AG09309 (cell line): ENCODE data around the gene TPM1.

Experiments
- DNase-seq: peaks from one replicate; pipeline ENCODE4 v3.0.0-alpha.2; 2010; ENCODE audit warnings: low read depth
- H3K4me3 ChIP-seq: 2 replicates; pipeline ENCODE4 v1.5.1; 2011; ENCODE audit warnings: mild to moderate bottlenecking, low read depth, low read length, moderate library complexity; ENCODE audit not compliant: control insufficient read depth
- TF ChIP-seq, protein P1 (sequence below): IDR thresholded peaks from 2 replicates; pipeline ENCODE4 v1.5.1; 2011; ENCODE audit warnings: mild to moderate bottlenecking, low read depth, low read length, inconsistent platforms; ENCODE audit not compliant: insufficient read depth, control insufficient read depth; ENCODE audit errors: missing control alignments

TPM1 gene

DNA sequence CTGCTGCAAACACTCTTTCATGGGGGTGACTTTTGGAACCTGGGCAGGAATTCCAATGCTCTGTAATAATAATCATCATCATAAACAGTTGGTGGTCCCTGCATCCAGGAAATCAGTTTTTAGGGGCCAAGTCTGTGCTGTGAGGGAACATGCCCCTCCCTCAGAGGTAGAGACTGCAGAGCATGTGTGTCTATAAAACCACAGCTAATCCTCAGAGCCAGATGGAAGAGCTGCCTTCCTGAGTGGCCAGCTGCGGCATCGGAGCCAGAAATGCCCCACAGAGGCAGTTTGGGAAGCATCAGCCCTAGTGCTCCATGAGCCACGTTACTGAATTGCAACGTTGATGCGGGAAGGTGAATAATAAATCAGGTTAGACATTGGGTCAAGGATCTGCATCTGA is 12.9 kb upstream of the TPM1 start:
- no peak overlapping the region for H3K4me3 ChIP-seq
- no peak for DNase-seq
- TF ChIP-seq, protein P1, sequence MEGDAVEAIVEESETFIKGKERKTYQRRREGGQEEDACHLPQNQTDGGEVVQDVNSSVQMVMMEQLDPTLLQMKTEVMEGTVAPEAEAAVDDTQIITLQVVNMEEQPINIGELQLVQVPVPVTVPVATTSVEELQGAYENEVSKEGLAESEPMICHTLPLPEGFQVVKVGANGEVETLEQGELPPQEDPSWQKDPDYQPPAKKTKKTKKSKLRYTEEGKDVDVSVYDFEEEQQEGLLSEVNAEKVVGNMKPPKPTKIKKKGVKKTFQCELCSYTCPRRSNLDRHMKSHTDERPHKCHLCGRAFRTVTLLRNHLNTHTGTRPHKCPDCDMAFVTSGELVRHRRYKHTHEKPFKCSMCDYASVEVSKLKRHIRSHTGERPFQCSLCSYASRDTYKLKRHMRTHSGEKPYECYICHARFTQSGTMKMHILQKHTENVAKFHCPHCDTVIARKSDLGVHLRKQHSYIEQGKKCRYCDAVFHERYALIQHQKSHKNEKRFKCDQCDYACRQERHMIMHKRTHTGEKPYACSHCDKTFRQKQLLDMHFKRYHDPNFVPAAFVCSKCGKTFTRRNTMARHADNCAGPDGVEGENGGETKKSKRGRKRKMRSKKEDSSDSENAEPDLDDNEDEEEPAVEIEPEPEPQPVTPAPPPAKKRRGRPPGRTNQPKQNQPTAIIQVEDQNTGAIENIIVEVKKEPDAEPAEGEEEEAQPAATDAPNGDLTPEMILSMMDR = no peak

DNA sequence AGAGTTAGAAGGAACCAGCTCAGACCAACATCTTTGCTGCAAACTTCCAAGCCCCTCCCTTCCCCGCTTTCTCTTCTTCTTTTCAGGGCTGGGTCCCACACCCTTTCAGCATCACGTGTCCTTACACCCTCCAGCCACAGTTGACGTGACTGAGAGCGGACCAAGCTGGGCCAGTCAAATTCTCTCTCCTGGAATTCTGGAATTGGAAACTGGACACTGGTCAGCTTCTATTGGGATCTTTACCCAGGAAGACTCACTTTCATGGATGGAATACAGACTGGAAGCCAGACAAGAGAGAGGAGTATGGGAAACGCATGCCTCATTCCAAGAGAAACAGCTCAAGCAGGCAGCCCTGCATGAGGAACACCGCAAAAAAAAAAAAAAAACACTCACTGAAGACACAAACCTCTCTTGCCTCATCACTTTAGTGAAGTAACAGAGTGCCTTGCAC is 12.4 kb upstream of the TPM1 start:
- TF ChIP-seq, protein P1 = no peak
- no peak for DNase-seq
- no peak overlapping the region for H3K4me3 ChIP-seq

DNA sequence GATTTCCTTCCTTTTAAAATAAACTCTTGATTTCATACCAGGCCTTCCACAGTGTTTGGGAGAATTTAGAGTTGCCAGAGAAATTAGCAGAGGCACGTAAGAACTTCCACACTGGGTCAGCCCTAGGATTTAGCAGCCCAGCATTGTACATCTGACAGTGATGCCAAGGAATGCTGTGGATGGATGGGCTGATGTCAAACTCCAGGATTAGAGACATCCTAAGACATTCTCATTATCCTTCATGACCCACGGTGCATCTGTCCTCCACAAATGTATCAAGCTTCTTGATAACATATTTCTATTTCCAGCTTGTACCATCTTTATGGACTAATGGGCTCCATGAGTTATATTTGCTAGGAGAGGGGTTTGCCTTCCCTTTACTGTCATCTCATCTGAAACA is 8.0 kb upstream of the TPM1 start:
- DNase-seq = no peak
- H3K4me3 ChIP-seq = no peak overlapping the region
- TF ChIP-seq, protein P1 = no peak

DNA sequence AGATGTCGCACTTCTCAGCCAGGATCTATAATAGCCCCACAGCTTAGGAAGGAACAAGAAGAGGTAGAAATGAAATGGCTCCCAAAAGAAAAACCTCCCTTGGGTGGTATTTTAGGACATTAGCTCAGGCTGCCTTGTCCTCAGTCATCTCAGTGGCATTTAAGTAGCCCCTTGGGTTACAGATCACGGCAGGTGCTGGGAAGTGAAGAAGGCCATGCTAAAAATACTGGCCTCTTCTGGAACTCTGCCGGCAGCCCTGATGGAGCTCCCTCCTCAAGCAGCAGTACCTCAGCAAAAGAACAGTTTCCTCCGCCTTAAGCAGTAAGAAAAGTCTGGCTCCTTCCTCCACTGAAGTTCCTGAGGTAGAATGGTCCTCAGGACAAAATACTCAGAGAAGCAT is 7.3 kb upstream of the TPM1 start:
- no peak for DNase-seq
- TF ChIP-seq, protein P1 = no peak
- H3K4me3 ChIP-seq = no peak overlapping the region

DNA sequence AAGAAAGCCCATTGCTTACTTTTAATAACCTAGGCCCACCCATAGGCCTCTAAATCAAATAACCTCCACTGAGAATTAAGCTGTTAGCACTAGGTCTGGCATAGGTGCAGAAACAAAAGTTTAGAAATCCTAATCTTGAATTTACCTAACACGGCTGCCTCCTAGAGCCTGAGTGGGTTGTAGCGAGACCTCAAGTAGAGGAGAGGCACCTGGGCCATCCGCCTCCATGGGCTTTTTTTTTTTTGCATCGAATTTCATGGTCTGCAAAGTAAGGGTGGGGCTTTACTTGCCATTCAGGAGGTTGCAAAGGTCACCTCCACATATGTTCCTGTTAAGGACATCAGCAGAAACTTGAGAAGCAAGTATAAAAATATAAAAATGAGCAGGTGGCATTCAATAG is 6.6 kb upstream of the TPM1 start:
- H3K4me3 ChIP-seq = no peak overlapping the region
- TF ChIP-seq, protein P1 = no peak

DNA sequence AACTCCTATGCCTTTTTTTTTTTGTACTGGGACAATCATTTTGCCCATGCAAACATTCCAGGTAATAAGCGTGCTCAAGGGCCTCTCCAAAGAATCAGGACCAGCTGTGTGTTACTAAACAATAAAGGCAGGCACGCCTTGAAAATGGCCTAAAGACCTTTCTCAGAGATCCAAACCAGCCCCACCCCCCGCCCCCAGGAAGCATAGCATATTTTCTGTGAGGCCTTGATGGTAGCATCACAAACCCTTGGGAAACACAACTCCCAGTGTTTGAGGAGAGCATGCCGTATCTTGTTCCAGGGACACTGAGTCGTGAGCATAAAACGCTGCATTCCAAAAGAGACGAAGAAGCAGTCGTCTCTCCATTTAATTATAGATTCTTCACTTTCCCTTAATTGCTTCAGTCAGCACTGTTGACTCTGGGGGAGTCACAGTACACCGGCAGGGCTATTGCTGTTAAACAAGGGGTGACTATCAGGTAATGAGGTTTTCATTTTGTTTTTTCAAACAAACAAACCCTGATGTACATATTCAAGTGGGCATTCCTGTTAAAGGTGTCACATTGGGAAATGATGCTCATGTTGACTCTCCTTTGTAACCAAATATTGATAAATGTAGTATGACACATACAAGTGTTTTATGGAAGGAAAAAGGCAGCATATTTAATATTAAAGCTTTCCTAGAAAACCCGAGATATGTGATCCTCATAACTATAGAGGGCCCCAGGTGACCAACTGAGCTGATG is 4.4 kb upstream of the TPM1 start:
- no peak overlapping the region for H3K4me3 ChIP-seq
- DNase-seq = no peak
- TF ChIP-seq, protein P1 = no peak

More for the DNA sequence above, 6.6 kb upstream of the TPM1 start:
- DNase-seq = no peak
